Smooth muscle cell (in vitro differentiated cells): ENCODE results near the gene MRO. TPM values are rescaled to one million over a fixed set of nuclear protein-coding genes. Genes with fewer than 3 reads are reported as not detected.

ENCODE experiments used
- DNase-seq: peaks from one replicate; lab custom pipeline; 2025; ENCODE audit not compliant: unreplicated experiment; lab: John Stamatoyannopoulos, UW
- H2AFZ ChIP-seq: fragments of 200-600 bp; sonication (generic); 2 replicates; pipeline ENCODE4 v1.6.0; 2016; ENCODE audit warnings: antibody characterized with exemption, low read depth, mild to moderate bottlenecking
- H3F3A ChIP-seq: fragments of 200-600 bp; sonication (generic); 2 replicates; pipeline ENCODE4 v1.6.0; 2017; ENCODE audit warnings: antibody characterized with exemption, low read depth
- H3K27ac ChIP-seq: fragments of 200-600 bp; sonication (generic); 2 replicates; pipeline ENCODE4 v1.5.1; 2016; ENCODE audit warnings: low read depth, mild to moderate bottlenecking
- H3K27me3 ChIP-seq: fragments of 200-600 bp; sonication (generic); 2 replicates; pipeline ENCODE4 v1.6.1; 2016; ENCODE audit warnings: low read depth, mild to moderate bottlenecking
- H3K36me3 ChIP-seq: fragments of 200-600 bp; sonication (generic); 2 replicates; pipeline ENCODE4 v1.5.1; 2016; ENCODE audit warnings: low read depth
- H3K4me1 ChIP-seq: fragments of 200-600 bp; sonication (generic); 2 replicates; pipeline ENCODE4 v1.5.1; 2016; ENCODE audit warnings: low read depth
- H3K4me2 ChIP-seq: fragments of 200-600 bp; sonication (generic); 2 replicates; pipeline ENCODE4 v1.6.0; 2016; ENCODE audit warnings: mild to moderate bottlenecking
- H3K4me3 ChIP-seq: fragments of 200-600 bp; sonication (generic); 2 replicates; pipeline ENCODE4 v1.5.1; 2016; ENCODE audit warnings: mild to moderate bottlenecking
- H3K79me2 ChIP-seq: fragments of 200-600 bp; sonication (generic); 2 replicates; pipeline ENCODE4 v1.6.0; 2016; ENCODE audit warnings: low read depth, mild to moderate bottlenecking
- H3K9ac ChIP-seq: fragments of 200-600 bp; sonication (generic); 2 replicates; pipeline ENCODE4 v1.6.0; 2016; ENCODE audit warnings: low read depth
- H3K9me3 ChIP-seq: fragments of 200-600 bp; sonication (generic); replicated peaks from 2 replicates; pipeline ENCODE4 v1.5.1; 2016; ENCODE audit warnings: low read depth
- H4K20me1 ChIP-seq: fragments of 200-600 bp; sonication (generic); 2 replicates; pipeline ENCODE4 v1.6.0; 2016; ENCODE audit warnings: low read depth
- WGBS: methylation state at CpG from one replicate; pipeline ENCODE4 v1.1.7; 2016; ENCODE audit warnings: low lambda C conversion rate; 5-methylcytosine and 5-hydroxymethylcytosine counted together
- polyA plus RNA-seq: library from polyadenylated mRNA; unstranded; fragments of >200 nt; fragmentation: Nextera tagmentation; extraction: Ambion mirVana; gene quantifications from 2 replicates; pipeline ENCODE4 v1.2.1, GENCODE V29; 2016
- total RNA-seq: library from RNA; depleted of rRNA; stranded (reverse); fragments of >200 nt; gene quantifications from 2 replicates; pipeline ENCODE4 v1.2.3, GENCODE V29; 2014
- TF ChIP-seq, protein P1 (sequence below): fragments of 200-600 bp; sonication (generic); IDR thresholded peaks from 2 replicates; pipeline ENCODE4 v1.5.1; 2017; ENCODE audit warnings: borderline replicate concordance, mild to moderate bottlenecking, antibody characterized with exemption; ENCODE audit not compliant: insufficient read depth, poor library complexity, severe bottlenecking

The MRO gene
- total and polyA plus RNA-seq, 2 experiments from 2014 or later, result not detected

DNA sequence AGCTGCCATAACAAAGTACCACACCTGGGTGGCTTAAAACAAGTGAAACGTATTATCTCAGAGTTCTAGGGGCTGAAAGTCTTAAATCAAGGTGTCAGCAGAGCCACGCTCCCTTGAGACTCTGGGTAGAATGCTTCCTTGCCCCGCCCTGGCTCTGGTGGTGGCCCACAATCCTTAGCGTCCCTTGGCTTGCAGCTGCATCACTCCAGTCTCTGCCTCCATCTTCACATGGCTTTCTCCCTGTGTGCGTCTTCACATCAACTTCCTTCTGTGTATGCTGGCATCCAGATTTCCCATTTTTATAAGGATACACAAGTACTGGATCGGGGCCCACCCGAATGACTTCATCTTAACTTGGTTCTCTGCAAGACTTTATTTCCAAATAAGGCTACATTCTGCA, 62.5 kb downstream of the MRO start:
- no peak for DNase-seq
- H3F3A ChIP-seq, result no peaks in the 10 kb centered on the region
- no peak overlapping the region for H3K4me2 ChIP-seq
- H3K4me3 ChIP-seq, result no peak overlapping the region
- no peaks in the 10 kb centered on the region for H3K36me3 ChIP-seq
- no peak overlapping the region for H3K9ac ChIP-seq
- TF ChIP-seq, protein P1, sequence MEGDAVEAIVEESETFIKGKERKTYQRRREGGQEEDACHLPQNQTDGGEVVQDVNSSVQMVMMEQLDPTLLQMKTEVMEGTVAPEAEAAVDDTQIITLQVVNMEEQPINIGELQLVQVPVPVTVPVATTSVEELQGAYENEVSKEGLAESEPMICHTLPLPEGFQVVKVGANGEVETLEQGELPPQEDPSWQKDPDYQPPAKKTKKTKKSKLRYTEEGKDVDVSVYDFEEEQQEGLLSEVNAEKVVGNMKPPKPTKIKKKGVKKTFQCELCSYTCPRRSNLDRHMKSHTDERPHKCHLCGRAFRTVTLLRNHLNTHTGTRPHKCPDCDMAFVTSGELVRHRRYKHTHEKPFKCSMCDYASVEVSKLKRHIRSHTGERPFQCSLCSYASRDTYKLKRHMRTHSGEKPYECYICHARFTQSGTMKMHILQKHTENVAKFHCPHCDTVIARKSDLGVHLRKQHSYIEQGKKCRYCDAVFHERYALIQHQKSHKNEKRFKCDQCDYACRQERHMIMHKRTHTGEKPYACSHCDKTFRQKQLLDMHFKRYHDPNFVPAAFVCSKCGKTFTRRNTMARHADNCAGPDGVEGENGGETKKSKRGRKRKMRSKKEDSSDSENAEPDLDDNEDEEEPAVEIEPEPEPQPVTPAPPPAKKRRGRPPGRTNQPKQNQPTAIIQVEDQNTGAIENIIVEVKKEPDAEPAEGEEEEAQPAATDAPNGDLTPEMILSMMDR, result no peak
- no peaks in the 10 kb centered on the region for H3K79me2 ChIP-seq
- 89% methylated on average over 7 of the region's 7 CpGs for WGBS
- no peak overlapping the region for H2AFZ ChIP-seq
- no peak overlapping the region for H3K27ac ChIP-seq
- H3K27me3 ChIP-seq, result no peaks in the 10 kb centered on the region
- H3K4me1 ChIP-seq, result no peaks in the 10 kb centered on the region
- H4K20me1 ChIP-seq, result no peaks in the 10 kb centered on the region
- H3K9me3 ChIP-seq, result no peaks in the 10 kb centered on the region

DNA sequence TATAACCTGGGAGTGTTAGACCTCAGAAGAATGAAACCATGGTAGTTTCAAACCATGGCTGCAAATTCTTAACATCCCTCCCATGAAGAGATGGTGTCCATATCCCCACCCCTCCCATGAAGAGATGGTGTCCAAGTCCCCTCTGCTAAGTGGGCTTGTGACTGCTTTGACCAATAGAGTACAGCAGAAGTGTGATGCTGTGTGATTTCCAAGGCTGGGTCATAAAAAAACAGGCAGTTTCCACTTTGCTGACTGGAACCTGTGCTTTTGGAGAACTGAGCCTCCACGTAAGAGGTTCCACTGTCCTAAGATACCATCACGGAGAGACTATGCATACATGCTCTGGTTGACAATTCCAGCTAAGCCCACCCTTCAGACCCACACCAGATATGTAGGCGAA, 65.5 kb downstream of the MRO start:
- Histone ChIP-seq H3F3A (no peaks in the 10 kb centered on the region), H3K4me2 (no peak overlapping the region), H4K20me1 (no peaks in the 10 kb centered on the region), H3K4me3 (no peak overlapping the region), H3K9me3 (no peaks in the 10 kb centered on the region), H3K9ac (no peak overlapping the region), H3K4me1 (peaks cover 5% of the 10 kb centered on the region), H3K79me2 (no peaks in the 10 kb centered on the region), H2AFZ (no peak overlapping the region), H3K27ac (no peak overlapping the region), H3K27me3 (no peaks in the 10 kb centered on the region), H3K36me3 (no peaks in the 10 kb centered on the region)
- TF ChIP-seq, protein P1, result no peak
- DNase-seq, result no peak
- 90% methylated on average over 3 of the region's 3 CpGs for WGBS

DNA sequence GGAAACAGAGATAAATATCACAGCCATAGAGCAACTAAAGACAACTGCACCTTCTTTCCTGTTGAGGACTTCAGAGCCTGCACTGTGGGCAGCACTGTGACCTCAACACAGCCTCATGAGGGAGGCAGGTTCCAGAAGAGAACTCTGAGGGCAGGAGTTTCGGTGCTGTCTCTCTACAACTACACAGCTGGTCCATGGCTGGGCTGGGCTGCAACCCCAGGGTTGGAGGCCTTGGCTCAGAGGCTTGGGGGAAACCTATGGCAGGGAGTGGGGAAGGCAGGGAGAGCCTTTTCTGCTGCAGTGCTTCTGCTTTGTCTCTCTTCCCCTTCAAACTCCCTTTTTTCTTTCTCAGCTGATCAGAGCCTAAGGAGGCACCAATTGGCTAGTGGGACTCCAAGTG, 66.5 kb downstream of the MRO start:
- Histone ChIP-seq H3K27ac (no peak overlapping the region), H3K27me3 (no peaks in the 10 kb centered on the region), H3K4me1 (peaks cover 15% of the 10 kb centered on the region), H3K9ac (no peak overlapping the region), H4K20me1 (no peaks in the 10 kb centered on the region), H3K4me2 (no peak overlapping the region), H3K9me3 (no peaks in the 10 kb centered on the region), H3F3A (no peaks in the 10 kb centered on the region), H2AFZ (no peak overlapping the region), H3K36me3 (no peaks in the 10 kb centered on the region), H3K4me3 (no peak overlapping the region), H3K79me2 (no peaks in the 10 kb centered on the region)
- TF ChIP-seq, protein P1, result no peak
- no peak for DNase-seq
- 100% methylated on average over 1 of the region's 1 CpG for WGBS

DNA sequence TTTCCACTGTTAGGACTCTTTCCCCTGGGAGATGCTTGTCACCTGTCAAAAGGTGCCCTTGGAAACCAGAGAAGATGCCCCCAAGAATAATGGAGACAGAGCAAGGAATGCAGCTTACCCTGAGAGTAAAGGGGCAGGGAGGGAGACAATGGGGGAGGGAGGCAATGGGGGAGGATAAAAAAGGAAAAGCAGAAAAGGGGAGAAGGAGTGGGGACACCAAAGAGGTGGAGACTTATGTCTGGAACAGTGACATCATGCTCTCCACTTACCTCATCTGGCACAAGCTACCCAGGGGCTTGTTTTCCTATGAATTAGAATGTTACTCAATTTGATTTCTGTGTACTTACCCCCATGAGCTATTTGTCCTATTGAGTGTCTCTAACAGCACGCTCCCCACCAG, 67.9 kb downstream of the MRO start:
- 95% methylated on average over 1 of the region's 1 CpG for WGBS
- Histone ChIP-seq H3K4me3 (no peak overlapping the region), H3K27me3 (no peaks in the 10 kb centered on the region), H3K36me3 (no peaks in the 10 kb centered on the region), H2AFZ (no peak overlapping the region), H3K79me2 (no peaks in the 10 kb centered on the region), H3K27ac (no peak overlapping the region), H4K20me1 (no peaks in the 10 kb centered on the region), H3K9ac (no peak overlapping the region), H3K9me3 (no peaks in the 10 kb centered on the region), H3K4me2 (no peak overlapping the region), H3F3A (peaks cover 3% of the 10 kb centered on the region), H3K4me1 (peaks cover 22% of the 10 kb centered on the region)
- TF ChIP-seq, protein P1, result no peak
- no peak for DNase-seq
